H4 (cell line): Measurements from ENCODE around the gene SPATS2. TPM values are rescaled to one million over a fixed set of nuclear protein-coding genes. Genes with fewer than 3 reads are reported as not detected.

Experiments
- total RNA-seq: library from RNA; depleted of rRNA; stranded (reverse); fragments of >200 nt; shearing (Covaris generic); gene quantifications from 2 replicates; pipeline ENCODE4 v1.2.3, GENCODE V29; 2014; rRNA removed

The SPATS2 gene
- total RNA-seq, 1 experiment from 2014 or later: 34.1 TPM

Other genes with a start within 250 kb of the SPATS2 start
- 3,840 and 4,099 TPM in 2 replicates for gene TUBA1B, start 236.1 kb upstream of the SPATS2 start, total RNA-seq
- 403 and 523 TPM in 2 replicates for gene TUBA1A, start 178.4 kb upstream of the SPATS2 start, total RNA-seq
- 1,223 and 1,559 TPM in 2 replicates for gene TUBA1C, start 102.4 kb upstream of the SPATS2 start, total RNA-seq
- gene PRPH, start 72.3 kb upstream of the SPATS2 start, total RNA-seq: 0.10 TPM in 1 of 2 replicates, not detected in the other
- gene TROAP, start 44.2 kb upstream of the SPATS2 start, total RNA-seq: 39.8 and 56.9 TPM in 2 replicates
- 2.6 and 3.8 TPM in 2 replicates for gene C1QL4, start 30.3 kb upstream of the SPATS2 start, total RNA-seq
- 14.3 TPM in 2 replicates for gene DNAJC22, start 20.6 kb upstream of the SPATS2 start, total RNA-seq
- gene KCNH3, start 171.6 kb downstream of the SPATS2 start, total RNA-seq: 0.70 and 1.6 TPM in 2 replicates
- 71.7 and 77.8 TPM in 2 replicates for gene MCRS1, start 200.7 kb downstream of the SPATS2 start, total RNA-seq
- gene FAM186B, start 238.2 kb downstream of the SPATS2 start, total RNA-seq: 0.39 and 3.8 TPM in 2 replicates